HepG2 (cell line): Measurements from ENCODE around the gene NAT9. TPM values are rescaled to one million over a fixed set of nuclear protein-coding genes. Genes with fewer than 3 reads are reported as not detected.

Source experiments
- EEA1 ChIP-seq: sonication (generic); formaldehyde crosslinking; IDR thresholded peaks from 2 replicates; pipeline ENCODE4 v1.5.1; 2020; ENCODE audit warnings: mild to moderate bottlenecking, missing genetic modification reagents, borderline replicate concordance
- ESRRA ChIP-seq: sonication (generic); formaldehyde crosslinking; IDR thresholded peaks from 2 replicates; pipeline ENCODE4 v1.5.1; 2020; ENCODE audit warnings: mild to moderate bottlenecking, low read depth, missing genetic modification reagents
- FOXO1 ChIP-seq: sonication (generic); formaldehyde crosslinking; IDR thresholded peaks from 2 replicates; pipeline ENCODE4 v1.4.0; 2020; ENCODE audit warnings: missing genetic modification reagents
- GATA4 ChIP-seq: sonication (generic); IDR thresholded peaks from 2 replicates; pipeline ENCODE4 v1.6.1; 2016; ENCODE audit warnings: antibody characterized with exemption, low read depth, borderline replicate concordance
- REL ChIP-seq: sonication (generic); formaldehyde crosslinking; conservative IDR thresholded peaks from 2 replicates; pipeline ENCODE4 v1.8.0; 2022; ENCODE audit warnings: mild to moderate bottlenecking, missing genetic modification reagents, moderate library complexity
- SKI ChIP-seq: fragments of 450-650 bp; IDR thresholded peaks from one replicate; pipeline ENCODE4 v1.6.1; 2018; ENCODE audit warnings: mild to moderate bottlenecking; ENCODE audit not compliant: partially characterized antibody
- SNAI1 ChIP-seq: sonication (generic); formaldehyde crosslinking; IDR thresholded peaks from 2 replicates; pipeline ENCODE4 v1.5.0; 2020; ENCODE audit warnings: mild to moderate bottlenecking, missing genetic modification reagents, borderline replicate concordance
- ZBTB1 ChIP-seq: sonication (generic); formaldehyde crosslinking; IDR thresholded peaks from 2 replicates; pipeline ENCODE4 v1.4.0; 2020; ENCODE audit warnings: missing genetic modification reagents, borderline replicate concordance
- ZBTB38 ChIP-seq: sonication (generic); formaldehyde crosslinking; IDR thresholded peaks from 2 replicates; pipeline ENCODE4 v1.5.1; 2020; ENCODE audit warnings: mild to moderate bottlenecking, missing genetic modification reagents
- ZFP41 ChIP-seq: sonication (generic); formaldehyde crosslinking; IDR thresholded peaks from 2 replicates; pipeline ENCODE4 v1.4.0; 2020; ENCODE audit warnings: mild to moderate bottlenecking, missing genetic modification reagents, borderline replicate concordance
- ZKSCAN5 ChIP-seq: sonication (generic); formaldehyde crosslinking; IDR thresholded peaks from 2 replicates; pipeline ENCODE4 v1.5.1; 2020; ENCODE audit warnings: mild to moderate bottlenecking, missing genetic modification reagents
- ZKSCAN8 ChIP-seq: IDR thresholded peaks from 2 replicates; pipeline ENCODE4 v1.6.1; 2016; ENCODE audit warnings: borderline replicate concordance, missing genetic modification reagents, missing compliant biosample characterization
- ZNF652 ChIP-seq: IDR thresholded peaks from 2 replicates; pipeline ENCODE4 v1.6.1; 2016; ENCODE audit warnings: low read depth, borderline replicate concordance
- ZNF670 ChIP-seq: sonication (generic); formaldehyde crosslinking; IDR thresholded peaks from 2 replicates; pipeline ENCODE4 v1.8.0; 2022; ENCODE audit warnings: mild to moderate bottlenecking, missing genetic modification reagents, borderline replicate concordance
- polyA plus RNA-seq, 8 experiments: library from polyadenylated mRNA; depleted of rRNA in 3 of 8; stranded (reverse) in 7 of 8; unstranded in 1 of 8; fragments of >200 nt; fragmentation: Illumina TruSeq in 4 of 8; extraction: Trizol in 4 of 8; gene quantifications; 2 replicates each; pipeline versions ENCODE4 v1.2.1 to v1.2.3, GENCODE V29; 2011 to 2016; ENCODE audit warnings: low read depth in 4 of 8, missing spikeins in 1 of 8, mixed read lengths in 1 of 8; ENCODE audit not compliant: insufficient read depth in 1 of 8
- total RNA-seq, 5 experiments: library from RNA; depleted of rRNA; stranded (reverse); fragments of >200 nt; fragmentation: Illumina TruSeq; extraction: Trizol; gene quantifications; 2 replicates each; pipeline ENCODE4 v1.2.3, GENCODE V29; 2016; ENCODE audit warnings: low read depth in 1 of 5
- TF ChIP-seq, protein P1 (sequence below): sonication (generic); formaldehyde crosslinking; IDR thresholded peaks from 2 replicates; pipeline ENCODE4 v1.5.0; 2020; ENCODE audit warnings: missing genetic modification reagents
- TF ChIP-seq, protein P2 (sequence below): IDR thresholded peaks from 2 replicates; pipeline ENCODE4 v1.6.1; 2016; ENCODE audit warnings: mild to moderate bottlenecking, missing biosample characterization, missing genetic modification reagents
- TF ChIP-seq, protein P3 (sequence below): sonication (generic); formaldehyde crosslinking; IDR thresholded peaks from 2 replicates; pipeline ENCODE4 v1.4.0; 2020; ENCODE audit warnings: missing genetic modification reagents
- TF ChIP-seq, protein P4 (sequence below): sonication (generic); formaldehyde crosslinking; IDR thresholded peaks from 2 replicates; pipeline ENCODE4 v1.4.0; 2020; ENCODE audit warnings: missing genetic modification reagents, low read depth, mild to moderate bottlenecking, borderline replicate concordance
- TF ChIP-seq, protein P5 (sequence below): fragments of 450-650 bp; IDR thresholded peaks from 2 replicates; pipeline ENCODE4 v1.6.1; 2016

The NAT9 gene
- total and polyA plus RNA-seq, 2 of the 13 experiments (the other 11 are each of a cell fraction or from before 2014, with no cell fraction given), result 39.7 to 44.2 TPM

DNA sequence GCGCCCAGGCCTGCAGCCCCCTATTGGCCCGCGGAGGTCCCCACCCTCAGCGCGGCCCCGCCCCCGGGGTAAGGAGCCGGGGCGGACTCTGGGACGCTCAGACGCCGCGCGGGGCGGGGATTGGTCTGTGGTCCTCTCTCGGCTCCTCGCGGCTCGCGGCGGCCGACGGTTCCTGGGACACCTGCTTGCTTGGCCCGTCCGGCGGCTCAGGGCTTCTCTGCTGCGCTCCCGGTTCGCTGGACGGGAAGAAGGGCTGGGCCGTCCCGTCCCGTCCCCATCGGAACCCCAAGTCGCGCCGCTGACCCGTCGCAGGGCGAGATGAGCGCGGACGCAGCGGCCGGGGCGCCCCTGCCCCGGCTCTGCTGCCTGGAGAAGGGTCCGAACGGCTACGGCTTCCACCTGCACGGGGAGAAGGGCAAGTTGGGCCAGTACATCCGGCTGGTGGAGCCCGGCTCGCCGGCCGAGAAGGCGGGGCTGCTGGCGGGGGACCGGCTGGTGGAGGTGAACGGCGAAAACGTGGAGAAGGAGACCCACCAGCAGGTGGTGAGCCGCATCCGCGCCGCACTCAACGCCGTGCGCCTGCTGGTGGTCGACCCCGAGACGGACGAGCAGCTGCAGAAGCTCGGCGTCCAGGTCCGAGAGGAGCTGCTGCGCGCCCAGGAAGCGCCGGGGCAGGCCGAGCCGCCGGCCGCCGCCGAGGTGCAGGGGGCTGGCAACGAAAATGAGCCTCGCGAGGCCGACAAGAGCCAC is 27.4 kb downstream of the NAT9 start, which contains the start of gene NHERF1 (continued):
- TF ChIP-seq SNAI1 (CRISPR knock-in tag) (peak; percentile 75; the same call in 1 of the 2 replicates), ZKSCAN8 (peak; percentile 71), FOXO1 (CRISPR knock-in tag) (peak; percentile 33; the same call in 1 of the 2 replicates), ZBTB1 (CRISPR knock-in tag) (no peak), SKI (peak; percentile 53), REL (CRISPR knock-in tag) (peak; percentile 63; the same call in 1 of the 2 replicates), ZKSCAN5 (no peak; the same call in 1 of the 2 replicates), ZFP41 (CRISPR knock-in tag) (peak; percentile 48; the same call in 1 of the 2 replicates), GATA4 (peak; percentile 94), ZNF652 (CRISPR knock-in tag) (no peak), EEA1 (peak; percentile 57; the same call in 1 of the 2 replicates), ESRRA (CRISPR knock-in tag) (peak; percentile 55; the same call in 1 of the 2 replicates), ZBTB38 (0 out of 2 replicates have a peak, but pooled peaks have one; percentile 18), ZNF670 (CRISPR knock-in tag) (peak; percentile 96)
- TF ChIP-seq, protein P1, sequence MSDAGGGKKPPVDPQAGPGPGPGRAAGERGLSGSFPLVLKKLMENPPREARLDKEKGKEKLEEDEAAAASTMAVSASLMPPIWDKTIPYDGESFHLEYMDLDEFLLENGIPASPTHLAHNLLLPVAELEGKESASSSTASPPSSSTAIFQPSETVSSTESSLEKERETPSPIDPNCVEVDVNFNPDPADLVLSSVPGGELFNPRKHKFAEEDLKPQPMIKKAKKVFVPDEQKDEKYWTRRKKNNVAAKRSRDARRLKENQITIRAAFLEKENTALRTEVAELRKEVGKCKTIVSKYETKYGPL (CRISPR knock-in tag), result peak; percentile 86
- TF ChIP-seq, protein P2, sequence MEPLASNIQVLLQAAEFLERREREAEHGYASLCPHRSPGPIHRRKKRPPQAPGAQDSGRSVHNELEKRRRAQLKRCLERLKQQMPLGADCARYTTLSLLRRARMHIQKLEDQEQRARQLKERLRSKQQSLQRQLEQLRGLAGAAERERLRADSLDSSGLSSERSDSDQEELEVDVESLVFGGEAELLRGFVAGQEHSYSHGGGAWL, result peak; percentile 93
- TF ChIP-seq, protein P3, sequence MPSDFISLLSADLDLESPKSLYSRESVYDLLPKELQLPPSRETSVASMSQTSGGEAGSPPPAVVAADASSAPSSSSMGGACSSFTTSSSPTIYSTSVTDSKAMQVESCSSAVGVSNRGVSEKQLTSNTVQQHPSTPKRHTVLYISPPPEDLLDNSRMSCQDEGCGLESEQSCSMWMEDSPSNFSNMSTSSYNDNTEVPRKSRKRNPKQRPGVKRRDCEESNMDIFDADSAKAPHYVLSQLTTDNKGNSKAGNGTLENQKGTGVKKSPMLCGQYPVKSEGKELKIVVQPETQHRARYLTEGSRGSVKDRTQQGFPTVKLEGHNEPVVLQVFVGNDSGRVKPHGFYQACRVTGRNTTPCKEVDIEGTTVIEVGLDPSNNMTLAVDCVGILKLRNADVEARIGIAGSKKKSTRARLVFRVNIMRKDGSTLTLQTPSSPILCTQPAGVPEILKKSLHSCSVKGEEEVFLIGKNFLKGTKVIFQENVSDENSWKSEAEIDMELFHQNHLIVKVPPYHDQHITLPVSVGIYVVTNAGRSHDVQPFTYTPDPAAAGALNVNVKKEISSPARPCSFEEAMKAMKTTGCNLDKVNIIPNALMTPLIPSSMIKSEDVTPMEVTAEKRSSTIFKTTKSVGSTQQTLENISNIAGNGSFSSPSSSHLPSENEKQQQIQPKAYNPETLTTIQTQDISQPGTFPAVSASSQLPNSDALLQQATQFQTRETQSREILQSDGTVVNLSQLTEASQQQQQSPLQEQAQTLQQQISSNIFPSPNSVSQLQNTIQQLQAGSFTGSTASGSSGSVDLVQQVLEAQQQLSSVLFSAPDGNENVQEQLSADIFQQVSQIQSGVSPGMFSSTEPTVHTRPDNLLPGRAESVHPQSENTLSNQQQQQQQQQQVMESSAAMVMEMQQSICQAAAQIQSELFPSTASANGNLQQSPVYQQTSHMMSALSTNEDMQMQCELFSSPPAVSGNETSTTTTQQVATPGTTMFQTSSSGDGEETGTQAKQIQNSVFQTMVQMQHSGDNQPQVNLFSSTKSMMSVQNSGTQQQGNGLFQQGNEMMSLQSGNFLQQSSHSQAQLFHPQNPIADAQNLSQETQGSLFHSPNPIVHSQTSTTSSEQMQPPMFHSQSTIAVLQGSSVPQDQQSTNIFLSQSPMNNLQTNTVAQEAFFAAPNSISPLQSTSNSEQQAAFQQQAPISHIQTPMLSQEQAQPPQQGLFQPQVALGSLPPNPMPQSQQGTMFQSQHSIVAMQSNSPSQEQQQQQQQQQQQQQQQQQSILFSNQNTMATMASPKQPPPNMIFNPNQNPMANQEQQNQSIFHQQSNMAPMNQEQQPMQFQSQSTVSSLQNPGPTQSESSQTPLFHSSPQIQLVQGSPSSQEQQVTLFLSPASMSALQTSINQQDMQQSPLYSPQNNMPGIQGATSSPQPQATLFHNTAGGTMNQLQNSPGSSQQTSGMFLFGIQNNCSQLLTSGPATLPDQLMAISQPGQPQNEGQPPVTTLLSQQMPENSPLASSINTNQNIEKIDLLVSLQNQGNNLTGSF (CRISPR knock-in tag), result peak; percentile 91; the same call in 1 of the 2 replicates
- TF ChIP-seq, protein P4, sequence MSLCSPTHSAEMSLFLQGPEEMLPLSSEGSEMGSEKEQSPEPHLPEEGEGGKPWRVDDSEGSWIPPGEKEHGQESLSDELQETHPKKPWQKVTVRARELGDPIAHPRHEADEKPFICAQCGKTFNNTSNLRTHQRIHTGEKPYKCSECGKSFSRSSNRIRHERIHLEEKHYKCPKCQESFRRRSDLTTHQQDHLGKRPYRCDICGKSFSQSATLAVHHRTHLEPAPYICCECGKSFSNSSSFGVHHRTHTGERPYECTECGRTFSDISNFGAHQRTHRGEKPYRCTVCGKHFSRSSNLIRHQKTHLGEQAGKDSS (CRISPR knock-in tag), result peak; percentile 2; the same call in 1 of the 2 replicates
- TF ChIP-seq, protein P5, sequence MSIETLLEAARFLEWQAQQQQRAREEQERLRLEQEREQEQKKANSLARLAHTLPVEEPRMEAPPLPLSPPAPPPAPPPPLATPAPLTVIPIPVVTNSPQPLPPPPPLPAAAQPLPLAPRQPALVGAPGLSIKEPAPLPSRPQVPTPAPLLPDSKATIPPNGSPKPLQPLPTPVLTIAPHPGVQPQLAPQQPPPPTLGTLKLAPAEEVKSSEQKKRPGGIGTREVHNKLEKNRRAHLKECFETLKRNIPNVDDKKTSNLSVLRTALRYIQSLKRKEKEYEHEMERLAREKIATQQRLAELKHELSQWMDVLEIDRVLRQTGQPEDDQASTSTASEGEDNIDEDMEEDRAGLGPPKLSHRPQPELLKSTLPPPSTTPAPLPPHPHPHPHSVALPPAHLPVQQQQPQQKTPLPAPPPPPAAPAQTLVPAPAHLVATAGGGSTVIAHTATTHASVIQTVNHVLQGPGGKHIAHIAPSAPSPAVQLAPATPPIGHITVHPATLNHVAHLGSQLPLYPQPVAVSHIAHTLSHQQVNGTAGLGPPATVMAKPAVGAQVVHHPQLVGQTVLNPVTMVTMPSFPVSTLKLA, result no peak
